ENCODE measurements around the gene ECE1.

- TF ChIP-seq, protein P1, sequence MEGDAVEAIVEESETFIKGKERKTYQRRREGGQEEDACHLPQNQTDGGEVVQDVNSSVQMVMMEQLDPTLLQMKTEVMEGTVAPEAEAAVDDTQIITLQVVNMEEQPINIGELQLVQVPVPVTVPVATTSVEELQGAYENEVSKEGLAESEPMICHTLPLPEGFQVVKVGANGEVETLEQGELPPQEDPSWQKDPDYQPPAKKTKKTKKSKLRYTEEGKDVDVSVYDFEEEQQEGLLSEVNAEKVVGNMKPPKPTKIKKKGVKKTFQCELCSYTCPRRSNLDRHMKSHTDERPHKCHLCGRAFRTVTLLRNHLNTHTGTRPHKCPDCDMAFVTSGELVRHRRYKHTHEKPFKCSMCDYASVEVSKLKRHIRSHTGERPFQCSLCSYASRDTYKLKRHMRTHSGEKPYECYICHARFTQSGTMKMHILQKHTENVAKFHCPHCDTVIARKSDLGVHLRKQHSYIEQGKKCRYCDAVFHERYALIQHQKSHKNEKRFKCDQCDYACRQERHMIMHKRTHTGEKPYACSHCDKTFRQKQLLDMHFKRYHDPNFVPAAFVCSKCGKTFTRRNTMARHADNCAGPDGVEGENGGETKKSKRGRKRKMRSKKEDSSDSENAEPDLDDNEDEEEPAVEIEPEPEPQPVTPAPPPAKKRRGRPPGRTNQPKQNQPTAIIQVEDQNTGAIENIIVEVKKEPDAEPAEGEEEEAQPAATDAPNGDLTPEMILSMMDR (IDR thresholded peaks at IDR 0.05; ENCODE audit: insufficient read depth, low read length) = no peak
- TF ChIP-seq POLR2AphosphoS5 (IDR thresholded peaks at IDR 0.05; ENCODE audit: low read depth) (no peak), GABPA (IDR thresholded peaks at IDR 0.05; ENCODE audit: low read depth) (no peak), SPI1 (IDR thresholded peaks at IDR 0.05; ENCODE audit: borderline replicate concordance, low read depth) (no peak)
- TF ChIP-seq, protein P2, sequence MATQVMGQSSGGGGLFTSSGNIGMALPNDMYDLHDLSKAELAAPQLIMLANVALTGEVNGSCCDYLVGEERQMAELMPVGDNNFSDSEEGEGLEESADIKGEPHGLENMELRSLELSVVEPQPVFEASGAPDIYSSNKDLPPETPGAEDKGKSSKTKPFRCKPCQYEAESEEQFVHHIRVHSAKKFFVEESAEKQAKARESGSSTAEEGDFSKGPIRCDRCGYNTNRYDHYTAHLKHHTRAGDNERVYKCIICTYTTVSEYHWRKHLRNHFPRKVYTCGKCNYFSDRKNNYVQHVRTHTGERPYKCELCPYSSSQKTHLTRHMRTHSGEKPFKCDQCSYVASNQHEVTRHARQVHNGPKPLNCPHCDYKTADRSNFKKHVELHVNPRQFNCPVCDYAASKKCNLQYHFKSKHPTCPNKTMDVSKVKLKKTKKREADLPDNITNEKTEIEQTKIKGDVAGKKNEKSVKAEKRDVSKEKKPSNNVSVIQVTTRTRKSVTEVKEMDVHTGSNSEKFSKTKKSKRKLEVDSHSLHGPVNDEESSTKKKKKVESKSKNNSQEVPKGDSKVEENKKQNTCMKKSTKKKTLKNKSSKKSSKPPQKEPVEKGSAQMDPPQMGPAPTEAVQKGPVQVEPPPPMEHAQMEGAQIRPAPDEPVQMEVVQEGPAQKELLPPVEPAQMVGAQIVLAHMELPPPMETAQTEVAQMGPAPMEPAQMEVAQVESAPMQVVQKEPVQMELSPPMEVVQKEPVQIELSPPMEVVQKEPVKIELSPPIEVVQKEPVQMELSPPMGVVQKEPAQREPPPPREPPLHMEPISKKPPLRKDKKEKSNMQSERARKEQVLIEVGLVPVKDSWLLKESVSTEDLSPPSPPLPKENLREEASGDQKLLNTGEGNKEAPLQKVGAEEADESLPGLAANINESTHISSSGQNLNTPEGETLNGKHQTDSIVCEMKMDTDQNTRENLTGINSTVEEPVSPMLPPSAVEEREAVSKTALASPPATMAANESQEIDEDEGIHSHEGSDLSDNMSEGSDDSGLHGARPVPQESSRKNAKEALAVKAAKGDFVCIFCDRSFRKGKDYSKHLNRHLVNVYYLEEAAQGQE (IDR thresholded peaks at IDR 0.05; ENCODE audit: insufficient replicate concordance, low read depth) = no peak
Measured at GRCh38 chr1:21200767-21201166, 89.5 kb downstream of the ECE1 start.

Data from HL-60 (cell line).